HG03457 (cell line): ENCODE data around the gene SEPTIN12.
A peak's percentile ranks its signal among the peaks of the same experiment; 100 is the strongest.

Source experiments
- ATAC-seq: cut with Tn5 transposase; IDR thresholded peaks from one replicate; pipeline ENCODE4 v1.9.1; 2021; ENCODE audit warnings: moderate number of reproducible peaks; ENCODE audit not compliant: unreplicated experiment

The SEPTIN12 gene

GRCh38 chr16:4803401-4803844 is 15.3 kb upstream of the SEPTIN12 start:
- no peak for ATAC-seq

GRCh38 chr16:4802659-4803287 is 14.6 kb upstream of the SEPTIN12 start:
- peak; percentile 89 for ATAC-seq

DNA sequence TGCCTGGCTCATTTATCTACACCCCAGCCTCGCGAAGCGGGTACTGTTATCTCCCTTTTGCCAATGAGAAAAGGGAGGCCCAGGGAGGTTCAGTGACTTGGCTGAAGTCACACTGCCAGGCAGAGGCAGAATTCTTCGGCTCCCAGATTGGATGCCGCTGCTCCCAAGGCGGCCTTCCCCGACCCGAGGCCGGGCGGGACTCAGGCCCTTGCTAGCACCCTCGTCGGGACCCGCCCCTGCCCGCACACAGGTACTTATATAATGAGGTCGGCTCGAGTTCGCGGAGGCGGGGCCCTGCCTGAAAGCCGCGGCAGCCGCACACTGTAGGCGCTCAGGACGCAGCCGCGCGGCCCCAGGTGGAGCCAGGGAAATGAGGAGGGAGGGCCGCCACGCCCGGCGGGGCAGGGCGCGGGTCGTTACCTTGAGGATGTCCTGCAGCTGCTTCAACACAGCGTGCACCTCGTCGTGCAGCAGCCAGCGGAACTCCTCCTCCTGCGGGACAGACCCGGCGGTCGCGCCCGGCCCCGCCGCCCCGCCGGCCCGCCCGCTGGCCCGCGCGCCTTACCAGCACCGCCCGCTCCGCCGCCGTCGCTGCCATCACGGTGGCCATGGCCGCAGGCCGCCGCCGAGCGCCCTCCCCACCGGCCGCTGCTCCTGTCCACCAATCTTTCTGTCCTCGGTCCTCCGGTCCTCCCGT is 14.0 kb upstream of the SEPTIN12 start, which contains the start of gene ROGDI:
Gene ROGDI (minus strand): TSS at position 672 of the 697 bp plus-strand sequence. CDS start 62 bp downstream, at position 610.
- peak; percentile 38 for ATAC-seq

DNA sequence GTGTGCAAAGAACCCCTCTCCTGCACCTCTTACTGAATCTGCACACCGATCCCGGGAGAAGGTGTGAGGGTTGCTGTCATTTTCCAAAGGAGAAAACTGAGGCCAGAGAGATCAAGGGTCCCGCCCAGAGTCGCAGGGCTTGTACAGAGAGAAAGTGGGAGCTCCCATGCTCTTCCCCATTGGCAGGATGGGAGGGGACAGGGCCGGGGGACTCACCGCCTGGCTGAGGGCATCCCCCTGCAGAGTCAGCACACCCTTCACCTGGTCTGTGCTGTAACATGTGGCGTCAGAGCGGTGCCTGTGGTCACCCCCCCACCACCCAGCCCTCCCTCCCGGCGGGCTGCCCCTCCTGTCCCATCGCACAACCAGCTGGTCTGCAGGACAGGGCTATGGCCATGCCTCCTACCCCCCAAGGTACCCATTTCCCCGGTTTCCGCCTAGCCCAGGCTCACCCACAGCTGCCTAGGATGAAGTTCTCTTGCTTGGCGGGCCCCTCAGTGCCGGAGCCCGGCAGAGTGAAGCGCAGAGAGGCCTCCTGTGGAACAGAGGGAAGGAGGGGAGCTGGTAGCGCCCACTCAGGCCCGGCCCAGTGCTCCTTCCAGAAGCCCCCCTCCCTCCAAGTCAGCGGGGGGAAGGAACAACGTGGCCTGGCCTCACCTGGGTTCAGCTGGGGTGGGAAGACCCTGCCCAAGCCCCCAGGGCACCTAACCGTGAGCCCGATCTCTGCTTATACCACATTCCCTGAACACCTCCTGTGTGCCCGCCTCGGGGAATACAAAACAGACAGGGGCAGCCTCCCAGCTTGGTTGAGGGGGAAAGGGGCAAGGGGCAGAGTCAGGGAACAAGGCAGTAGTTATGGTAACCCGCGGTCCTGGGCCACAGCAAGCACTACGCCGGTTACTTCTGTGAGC is 13.2 kb upstream of the SEPTIN12 start:
- no peak for ATAC-seq

DNA sequence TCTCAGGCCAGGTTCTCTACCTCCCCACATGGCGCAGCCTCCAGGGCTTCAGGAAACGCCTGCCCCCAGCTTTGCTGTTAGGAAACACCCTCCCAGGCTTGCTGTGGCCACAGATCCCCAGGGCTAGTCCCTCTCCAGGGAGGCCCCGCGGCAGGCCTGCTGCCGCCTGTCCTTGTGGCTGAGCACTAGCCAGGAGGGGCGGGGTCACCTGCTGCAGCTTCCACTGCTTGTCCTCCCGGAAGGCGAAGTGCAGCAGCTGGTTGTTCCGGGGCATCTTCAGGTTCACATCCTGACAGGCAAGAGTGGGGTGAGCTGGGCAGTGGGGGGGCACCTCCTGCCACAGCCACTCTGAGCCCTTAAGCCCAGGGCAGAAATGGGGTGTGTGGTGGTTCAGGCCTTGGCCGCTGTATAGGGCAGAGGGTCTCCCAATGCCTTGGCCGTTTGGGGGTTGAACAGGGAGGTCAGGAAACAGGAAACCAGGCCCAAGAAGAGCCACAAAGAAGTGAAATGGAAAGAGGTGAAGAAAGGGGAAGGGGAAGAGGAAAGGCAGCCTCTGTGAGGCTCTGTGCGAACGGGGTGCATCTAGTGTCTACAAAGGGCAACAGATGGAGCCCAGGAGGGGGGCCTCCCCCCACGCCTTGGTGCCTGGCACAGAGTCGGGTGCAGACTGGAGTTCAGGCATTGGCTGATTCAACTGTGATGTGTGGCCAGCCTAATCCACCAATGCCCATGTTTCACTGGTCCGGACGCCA is 12.3 kb upstream of the SEPTIN12 start:
- no peak for ATAC-seq

DNA sequence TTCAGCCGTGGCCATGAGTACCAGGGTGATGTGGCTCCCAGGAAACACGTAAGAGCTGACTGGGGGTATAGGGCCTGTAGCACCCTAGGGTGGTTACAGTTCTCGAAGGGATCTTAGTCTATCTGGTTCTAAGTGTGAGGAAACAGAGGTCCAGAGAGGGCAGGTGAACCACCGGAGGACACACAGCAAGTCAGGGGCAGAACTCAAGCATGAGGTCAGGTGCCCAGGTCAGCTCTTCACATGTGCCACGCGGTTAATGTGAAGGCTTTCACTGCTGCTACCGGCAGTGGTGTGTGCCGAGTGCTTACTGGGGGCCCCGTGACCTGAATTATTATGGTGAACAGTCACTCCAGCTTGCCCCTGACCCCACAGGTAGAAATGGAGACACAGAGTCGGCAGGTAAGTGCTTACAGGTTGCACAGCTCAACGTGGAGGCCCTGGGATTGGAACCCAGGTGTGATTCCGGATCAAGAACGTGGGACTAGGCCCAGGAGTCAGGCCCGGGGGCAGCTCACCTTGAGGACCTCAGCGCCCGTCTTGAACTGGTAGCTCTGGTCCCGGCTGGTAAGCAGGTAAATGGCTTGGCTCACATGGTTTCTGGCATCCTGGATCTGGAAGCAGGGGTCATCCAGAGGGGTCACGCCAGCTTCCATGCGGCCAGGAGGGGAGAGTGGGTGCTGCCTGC is 11.2 kb upstream of the SEPTIN12 start:
- ATAC-seq = no peak

GRCh38 chr16:4798456-4798855 is 10.3 kb upstream of the SEPTIN12 start:
- ATAC-seq = no peak

GRCh38 chr16:4797805-4798252 is 9.7 kb upstream of the SEPTIN12 start:
- ATAC-seq = no peak

GRCh38 chr16:4796982-4797804 is 9.0 kb upstream of the SEPTIN12 start:
- ATAC-seq = no peak

DNA sequence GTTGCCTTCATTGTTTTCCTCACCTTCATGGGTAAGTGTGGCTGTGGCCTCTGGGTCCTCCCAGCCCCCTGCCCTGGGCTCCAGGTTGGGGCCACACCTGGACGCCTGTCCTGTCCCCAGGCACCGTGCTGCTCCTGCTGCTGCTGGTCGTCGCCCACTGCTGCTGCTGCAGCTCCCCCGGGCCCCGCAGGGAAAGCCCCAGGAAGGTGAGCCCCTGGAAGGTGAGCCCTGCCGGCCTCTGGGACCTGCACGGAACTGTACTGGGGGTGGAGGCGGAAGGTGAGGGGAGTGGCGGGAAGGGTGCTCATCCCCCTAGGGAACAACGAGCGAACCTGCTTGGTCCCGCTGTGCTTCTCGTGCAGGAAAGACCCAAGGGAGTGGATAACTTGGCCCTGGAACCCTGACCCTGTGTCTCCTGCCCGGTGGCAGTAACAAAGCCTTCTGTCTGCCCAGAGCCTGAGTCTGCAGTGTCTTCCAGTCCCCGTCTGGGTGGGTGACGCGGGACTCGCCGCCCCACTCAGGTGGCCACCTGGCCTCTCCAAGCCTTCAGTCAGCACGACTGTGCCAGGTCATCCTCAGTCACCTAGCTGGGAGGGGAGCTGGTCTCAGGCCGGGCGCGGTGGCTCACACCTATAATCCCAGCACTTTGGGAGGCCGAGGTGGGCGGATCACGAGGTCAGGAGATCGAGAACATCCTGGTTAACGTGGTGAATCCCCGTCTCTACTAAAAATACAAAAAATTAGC is 7.9 kb upstream of the SEPTIN12 start:
- no peak for ATAC-seq

DNA sequence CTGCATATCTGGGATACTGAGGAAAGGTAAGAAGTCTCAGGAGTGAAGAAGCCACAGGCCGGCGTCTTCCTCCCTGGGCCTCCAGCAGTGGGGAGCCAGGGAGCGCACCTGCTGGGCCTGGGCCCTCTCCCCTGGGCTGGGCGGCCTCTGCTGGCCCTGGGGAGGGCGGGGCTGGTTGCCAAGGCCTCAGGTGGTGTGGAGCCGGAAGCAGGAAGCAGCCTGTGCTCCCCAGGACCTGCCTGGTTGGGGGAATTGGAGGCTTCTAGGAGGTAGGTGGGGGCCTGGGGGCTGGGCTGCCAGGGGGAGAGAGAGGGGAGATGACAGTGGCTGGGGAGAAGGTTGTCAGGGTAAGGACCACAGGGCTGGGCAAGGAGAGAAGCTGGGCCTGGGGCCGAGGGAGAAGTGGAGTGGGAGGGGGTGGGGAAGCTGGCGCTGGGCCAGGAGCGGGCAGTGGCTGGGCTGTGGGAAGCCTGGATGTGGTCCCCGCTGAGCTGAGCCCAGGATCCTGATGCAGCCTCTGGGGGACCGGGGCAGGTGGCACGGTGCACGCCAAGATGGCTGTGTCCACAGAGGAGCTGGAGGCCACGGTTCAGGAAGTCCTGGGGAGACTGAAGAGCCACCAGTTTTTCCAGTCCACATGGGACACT is 7.2 kb upstream of the SEPTIN12 start, which contains the start of gene SMIM22:
Gene SMIM22 (plus strand): TSS at position 189 of the 647 bp plus-strand sequence. CDS start 366 bp downstream, at position 555.
- no peak for ATAC-seq

DNA sequence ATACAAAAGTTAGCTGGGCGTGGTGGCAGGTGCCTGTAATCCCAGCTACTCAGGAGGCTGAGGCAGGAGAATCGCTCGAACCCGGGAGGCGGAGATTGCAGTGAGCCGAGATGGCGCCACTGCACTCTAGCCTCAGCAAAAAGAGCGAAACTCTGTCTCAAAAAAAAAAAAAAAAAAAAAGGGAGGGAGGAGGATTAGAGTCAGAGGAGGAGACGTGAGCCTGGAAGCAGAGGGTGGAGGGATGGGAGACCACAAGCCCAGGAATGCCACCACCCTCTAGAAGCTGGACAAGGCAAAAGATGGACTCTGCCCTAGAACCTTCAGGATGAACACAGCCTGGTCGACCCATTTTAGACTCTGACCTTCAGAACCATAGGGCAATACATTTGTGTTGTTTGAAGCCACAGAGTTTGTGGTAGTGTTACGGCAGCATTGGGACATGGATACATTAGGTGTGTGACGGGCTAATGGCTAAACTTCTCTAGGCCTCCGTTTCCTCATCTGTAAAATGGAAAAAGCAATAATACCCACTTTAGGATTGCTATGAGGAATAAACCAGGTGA is 4.9 kb upstream of the SEPTIN12 start:
- no peak for ATAC-seq

GRCh38 chr16:4790871-4791270 is 2.7 kb upstream of the SEPTIN12 start:
- ATAC-seq = no peak

DNA sequence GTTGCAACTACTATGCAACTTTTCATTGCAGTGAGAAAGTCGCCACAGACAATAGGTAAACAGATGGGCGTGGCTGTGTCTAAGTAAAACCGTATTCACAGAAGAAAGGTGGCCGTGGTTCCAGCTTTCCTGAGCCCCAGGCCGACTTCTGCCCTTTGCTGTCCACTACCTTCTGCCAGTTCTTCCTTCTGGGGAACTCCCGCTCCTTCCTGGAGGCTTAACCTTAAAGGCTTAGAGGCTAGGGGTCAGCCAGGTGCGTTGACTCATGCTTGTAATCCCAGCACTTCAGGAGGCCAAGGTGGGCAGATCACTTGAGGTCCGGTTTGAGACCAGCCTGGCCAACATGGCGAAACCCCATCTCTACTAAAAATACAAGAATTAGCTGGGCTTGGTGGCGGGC is 2.1 kb upstream of the SEPTIN12 start:
- no peak for ATAC-seq

DNA sequence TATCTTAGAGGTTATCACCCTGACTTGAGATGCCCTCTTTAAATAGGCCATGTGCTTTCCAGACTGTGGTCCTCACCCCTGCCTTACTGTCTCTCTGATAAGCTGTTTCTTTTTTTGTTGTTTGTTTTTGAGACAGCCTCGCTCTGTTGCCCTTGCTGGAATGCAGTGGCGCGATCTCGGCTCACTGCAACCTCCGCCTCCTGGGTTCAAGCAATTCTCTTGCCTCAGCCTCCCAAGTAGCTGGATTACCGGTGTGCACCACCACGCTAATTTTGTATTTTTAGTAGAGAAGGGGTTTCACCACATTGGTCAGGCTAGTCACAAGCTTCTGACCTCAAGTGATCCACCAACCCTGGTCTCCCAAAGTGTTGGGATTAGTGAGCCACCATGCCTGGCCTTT is 765 bp upstream of the SEPTIN12 start:
- ATAC-seq = no peak

- ATAC-seq = no peak
Observed at GRCh38 chr16:4788489-4788889, 344 bp upstream of the SEPTIN12 start.

- no peak for ATAC-seq
Observed at GRCh38 chr16:4787068-4787467, 1.1 kb downstream of the SEPTIN12 start.
